GM19025 (cell line): Measurements from ENCODE around the gene CFAP74.

Experiments used
- ATAC-seq: cut with Tn5 transposase; IDR thresholded peaks from one replicate; pipeline ENCODE4 v1.9.1; 2021; ENCODE audit warnings: mild to moderate bottlenecking, low read depth, moderate library complexity; ENCODE audit not compliant: unreplicated experiment

Gene CFAP74

DNA sequence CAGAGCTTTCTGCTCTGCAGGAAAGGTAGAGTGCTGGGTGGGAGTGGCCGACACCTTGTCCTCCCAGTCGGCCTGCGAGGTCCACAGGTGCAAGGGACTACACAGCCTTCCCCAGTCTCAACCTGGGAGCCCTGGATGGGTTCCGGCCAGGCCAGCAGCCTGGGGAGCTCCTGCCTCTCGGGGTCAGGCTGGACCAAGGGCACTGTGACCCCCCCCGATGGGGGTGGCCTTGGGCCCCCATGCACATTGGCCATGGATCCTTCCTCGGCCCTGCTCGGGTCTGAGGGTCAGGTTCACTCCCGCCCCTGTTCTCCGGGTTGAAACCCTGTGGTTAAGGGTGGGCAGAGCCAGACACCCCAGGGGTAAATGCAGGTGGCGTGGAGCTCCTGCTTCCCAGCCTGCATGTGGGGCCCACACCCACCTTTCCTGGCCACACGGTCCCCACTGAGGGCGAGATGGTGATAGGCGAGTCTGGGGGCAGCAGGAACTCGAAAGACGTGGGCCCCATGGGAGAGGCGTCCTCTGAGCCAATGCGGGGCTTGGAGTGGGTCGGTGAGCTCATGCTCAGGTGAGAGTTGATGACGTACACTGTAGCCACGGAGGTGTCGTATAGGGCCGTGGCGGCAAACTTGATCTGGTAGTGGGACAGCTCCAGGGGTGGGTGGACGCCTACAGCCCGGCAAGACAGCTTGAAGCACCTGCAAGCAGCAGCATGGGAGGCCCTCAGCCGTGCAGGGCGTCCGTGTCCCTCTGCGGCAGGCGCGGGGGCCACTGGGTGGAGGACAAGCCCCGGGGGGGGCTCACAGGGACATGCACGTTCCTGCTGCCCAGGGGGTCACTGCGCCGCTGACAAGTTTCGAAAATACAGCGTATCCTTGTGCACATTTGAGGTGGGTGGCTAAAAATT is 73.7 kb downstream of the CFAP74 start:
- ATAC-seq, result no peak

GRCh38 chr1:1929102-1929638 is 74.4 kb downstream of the CFAP74 start:
- no peak for ATAC-seq

DNA sequence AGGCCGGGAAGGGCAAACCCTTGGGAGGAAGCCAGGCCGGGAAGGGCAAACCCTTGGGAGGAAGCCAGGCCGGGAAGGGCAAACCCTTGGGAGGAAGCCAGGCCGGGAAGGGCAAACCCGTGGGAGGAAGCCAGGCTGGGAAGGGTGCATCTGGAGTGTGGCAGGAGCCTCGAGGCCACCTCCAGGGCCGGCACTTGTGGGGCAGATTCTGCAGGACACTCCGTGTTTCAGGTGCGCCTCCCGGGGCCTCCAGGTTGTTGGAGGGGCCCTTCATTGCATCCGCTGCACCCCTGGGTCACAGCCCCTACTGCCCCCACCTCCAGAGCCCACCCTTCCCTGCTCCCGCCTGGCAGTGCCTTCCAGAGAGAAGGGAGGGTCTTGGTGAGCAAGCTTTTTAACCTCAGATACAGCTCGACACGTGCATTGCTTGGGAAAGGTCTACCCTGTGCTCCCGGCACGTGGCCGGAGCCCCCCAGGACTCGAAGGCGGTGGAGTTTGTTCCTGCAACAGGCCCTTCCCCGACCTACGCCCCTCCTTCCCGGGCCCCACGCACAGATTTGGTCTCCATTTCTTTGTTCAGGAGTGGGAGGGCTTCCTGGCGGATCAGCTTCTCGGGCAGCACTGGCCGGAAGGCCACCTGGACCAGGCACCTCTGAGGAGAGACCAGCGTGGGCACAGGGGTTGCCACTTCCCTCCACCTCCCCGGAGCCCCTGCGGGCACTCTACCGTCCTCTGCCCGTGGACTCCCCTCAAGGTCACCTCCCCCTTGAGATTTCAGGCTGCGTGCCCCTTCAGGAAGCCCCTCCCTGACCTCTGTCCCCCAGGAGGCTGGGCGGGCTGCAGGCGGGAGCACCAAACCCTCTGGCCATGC is 75.1 kb downstream of the CFAP74 start:
- no peak for ATAC-seq

GRCh38 chr1:1927751-1928150 is 75.8 kb downstream of the CFAP74 start:
- ATAC-seq, result no peak

DNA sequence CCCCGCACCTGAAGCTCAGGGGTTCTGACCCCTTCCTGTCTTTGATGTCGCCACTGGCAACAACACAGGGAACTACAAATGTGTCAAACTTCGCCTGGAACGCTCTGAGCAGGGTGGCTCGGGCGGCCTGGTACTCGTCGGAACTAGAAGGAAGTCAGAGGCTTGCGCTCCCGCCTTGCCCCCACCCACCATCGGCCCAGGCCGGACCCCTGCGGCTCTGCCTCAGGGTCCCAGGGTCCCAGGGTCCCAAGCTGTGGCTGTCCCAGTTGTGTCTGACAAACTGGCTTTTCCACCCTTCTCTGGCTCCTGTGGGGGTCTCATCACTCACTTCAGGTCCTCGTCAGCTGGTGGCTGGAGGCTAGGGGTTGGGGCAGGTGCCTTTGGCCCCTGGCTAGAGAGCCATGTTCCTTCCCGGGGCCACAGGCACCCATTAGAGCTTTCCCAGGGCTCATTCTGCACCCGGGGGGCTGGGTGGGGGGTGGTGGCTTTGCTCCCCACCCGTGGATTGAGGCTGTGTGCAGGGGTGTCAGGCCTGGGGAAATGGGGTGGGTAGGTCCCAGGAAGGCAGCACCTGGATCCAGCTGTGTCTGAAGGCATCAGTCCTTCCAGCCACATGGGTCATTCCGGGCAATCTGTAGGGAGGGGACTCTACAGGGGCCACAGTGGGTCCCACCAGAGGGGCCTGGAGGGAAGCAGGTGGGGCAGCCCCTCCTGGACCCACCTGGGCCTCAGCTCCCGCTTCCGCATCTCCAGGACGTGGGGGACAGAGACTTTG is 76.5 kb downstream of the CFAP74 start:
- ATAC-seq, result no peak

- ATAC-seq, result no peak
These were observed 77.2 kb downstream of the CFAP74 start for GRCh38 chr1:1926346-1926811.

DNA sequence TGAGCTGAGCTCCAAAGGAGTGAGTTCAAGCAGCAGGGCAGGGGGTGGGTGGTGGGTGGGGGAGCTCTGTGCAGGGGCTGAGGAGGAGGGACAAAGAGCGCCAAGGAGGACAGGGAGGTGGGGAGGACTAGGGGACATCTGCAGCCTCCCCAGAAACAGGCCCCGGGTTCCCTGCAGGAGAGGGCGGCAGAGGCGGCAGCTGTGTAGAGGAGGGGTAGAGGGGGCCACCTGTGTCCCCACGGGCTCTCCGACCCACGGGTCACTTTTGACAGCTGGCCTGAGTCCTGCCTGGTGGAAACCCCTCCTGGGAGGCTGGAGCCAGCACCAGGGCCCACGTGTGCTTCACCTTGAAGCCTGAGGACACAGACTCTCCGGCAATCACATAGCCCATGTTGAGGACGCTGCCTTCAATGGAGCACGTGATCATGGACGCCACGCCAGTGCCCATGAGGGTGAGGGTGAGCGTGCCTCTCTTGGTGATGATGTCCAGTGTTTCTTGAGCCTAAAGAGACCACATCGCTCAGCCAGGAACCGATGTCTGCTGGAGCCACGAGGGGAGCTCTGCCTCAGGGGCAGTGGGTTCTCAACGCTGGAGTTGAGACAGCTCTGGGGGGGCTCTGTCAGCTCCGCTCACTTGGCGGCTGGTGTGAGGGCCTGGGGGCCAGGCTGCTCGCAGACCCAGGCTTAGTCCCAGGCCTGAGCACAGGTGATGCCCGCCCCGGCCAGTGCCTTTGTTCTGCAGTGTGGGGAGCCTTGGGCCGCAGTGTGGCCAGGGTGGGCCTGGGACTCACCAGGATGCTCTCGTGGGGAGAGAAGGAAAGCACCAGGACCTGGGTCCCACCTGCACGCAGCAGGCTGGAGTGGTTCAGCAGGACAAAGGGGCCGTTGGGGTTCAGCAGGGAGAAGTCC is 77.9 kb downstream of the CFAP74 start:
- no peak for ATAC-seq

- no peak for ATAC-seq
These were observed 78.7 kb downstream of the CFAP74 start for GRCh38 chr1:1924849-1925248.

GRCh38 chr1:1924386-1924785 is 79.2 kb downstream of the CFAP74 start:
- ATAC-seq, result no peak

DNA sequence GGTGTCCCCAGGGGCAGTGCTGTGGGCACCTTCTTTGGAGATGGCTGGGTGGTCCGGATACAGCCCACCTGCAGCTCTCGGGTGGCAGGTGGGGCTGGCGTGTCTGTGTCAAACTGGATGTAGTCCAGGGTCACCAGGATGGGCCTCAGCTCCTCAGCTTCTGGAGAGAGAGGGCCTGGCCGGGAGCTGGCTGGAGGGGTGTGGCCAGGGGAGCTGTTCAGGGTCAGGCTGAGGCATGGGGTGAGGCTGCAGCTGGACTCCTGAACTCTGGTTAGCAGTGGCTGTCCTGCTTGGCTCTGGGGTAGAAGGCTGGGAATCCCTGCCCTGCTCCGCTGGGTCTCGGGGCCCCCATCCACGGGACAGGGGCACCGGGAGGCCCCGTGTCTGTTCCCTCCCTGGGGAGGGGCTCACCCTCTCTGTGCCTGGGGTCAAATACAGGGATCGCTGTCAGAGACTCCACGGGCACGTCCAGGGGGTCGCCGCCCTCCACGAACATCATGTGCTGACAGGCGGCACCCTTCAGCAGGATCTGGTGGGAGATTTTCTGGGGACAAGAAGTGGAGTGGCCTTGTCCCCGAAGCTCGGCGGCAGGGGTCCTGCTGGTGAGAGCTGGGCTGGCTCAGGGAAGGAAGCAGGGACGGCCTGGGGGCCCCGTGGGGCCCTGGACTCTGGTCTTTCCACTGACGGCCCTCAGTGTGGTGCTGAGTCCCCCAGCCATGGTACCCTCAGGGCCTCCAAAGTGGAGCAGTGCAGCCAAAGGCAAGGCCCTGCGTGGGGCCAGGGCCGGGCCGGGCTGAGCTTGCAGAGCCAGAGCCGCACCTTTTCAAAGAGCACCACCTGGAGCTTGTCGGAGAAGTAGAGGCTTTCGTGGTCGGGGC is 80.4 kb downstream of the CFAP74 start:
- no peak for ATAC-seq

DNA sequence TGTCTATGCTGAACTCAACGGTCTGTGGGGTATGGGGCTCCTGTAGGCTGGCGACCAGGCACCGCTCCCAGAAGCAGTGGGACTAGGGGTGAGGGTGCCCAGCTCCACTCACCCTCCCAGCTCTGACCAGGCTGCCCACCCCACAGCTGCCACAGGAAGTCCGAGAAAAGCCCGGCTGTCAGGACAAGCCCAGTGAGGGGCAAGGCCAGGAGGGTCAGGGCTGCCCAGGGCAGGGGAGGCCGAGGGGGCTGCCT is 81.0 kb downstream of the CFAP74 start:
- no peak for ATAC-seq

DNA sequence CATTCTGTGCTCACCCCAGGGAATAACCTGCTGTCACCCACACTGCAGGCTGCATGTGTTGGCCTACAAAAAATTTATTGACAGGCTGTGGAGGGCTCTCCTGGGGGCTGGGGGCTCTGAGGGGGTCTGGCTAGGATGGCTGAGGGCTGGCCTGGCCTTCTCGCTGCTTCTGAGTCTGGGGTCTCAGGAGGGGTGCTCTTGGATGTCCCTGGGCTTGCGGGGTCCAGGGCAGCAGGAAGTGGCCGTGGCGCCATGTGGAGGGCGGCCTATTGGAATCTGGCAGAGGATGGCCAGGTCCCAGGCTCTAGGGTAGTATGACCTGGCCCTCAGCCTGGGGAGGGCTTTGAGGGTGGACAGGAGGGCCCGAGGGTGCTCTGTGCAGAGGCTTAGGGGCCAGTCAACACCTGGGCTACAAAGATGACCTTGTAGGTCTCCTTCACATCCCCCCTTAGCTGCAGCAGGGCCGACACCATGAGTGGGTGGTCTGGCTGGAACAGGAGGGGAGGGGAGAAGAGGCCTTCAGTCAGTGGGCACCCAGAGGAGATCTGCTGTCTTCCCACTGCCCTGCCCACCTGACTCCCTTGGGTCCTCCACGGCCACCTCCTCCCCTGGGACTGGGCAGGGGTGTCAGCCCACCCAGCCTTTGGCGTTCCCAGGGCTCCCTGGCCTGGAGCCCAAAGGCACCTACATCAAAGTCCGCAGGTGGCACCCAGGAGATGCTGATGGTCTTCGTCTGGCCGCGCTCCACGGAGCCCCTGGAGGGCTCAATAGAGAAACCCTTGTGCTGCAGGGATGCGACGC is 81.5 kb downstream of the CFAP74 start:
- no peak for ATAC-seq

DNA sequence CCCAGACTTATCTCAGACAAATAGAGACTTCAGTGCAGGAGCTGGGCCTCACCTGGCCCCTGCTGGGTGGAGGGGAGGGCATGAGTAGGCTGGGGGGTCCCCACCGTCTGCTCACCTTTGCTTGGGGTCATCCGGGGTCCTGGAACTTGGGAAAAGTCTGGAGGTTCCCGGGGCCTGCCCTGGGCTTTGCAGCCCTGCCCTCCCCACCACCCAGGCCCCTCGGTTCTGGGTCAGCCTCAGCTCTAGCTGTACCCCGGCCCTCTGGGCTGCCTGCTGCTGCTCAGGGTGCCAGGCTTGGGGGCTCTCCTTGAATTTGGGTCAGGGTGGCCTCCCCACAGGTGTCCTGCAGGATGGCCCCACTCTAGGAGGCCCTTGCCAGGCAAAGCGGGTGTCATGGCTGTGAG is 82.1 kb downstream of the CFAP74 start:
- ATAC-seq, result no peak

GRCh38 chr1:1920608-1921458 is 82.8 kb downstream of the CFAP74 start:
- ATAC-seq, result no peak

DNA sequence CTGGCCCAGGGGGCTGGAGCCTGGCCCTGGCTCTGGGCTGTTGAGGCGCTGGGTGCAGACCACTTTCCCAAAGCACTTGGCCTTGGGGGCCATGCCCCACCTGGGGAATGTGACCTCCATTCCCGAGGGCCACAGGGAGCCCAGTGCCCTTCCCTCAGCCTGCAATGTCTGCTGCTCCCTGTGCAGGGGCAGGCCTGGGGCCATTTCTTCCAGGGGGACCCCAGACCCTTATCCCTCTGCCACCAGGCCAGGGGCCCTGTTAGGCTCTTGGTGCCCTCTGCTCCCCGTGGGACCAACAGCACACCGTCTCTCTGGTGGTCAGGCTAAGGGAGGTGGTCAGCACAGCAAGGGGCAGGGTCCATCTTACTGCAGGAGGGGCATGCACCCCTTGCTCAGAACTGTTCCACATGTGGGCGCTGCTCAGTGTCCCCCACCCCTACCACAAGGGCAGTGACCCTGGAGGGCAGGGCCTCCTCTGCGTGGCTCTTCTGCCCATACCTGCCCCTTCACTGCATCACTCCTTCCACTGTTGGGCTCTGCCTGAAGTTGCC is 83.5 kb downstream of the CFAP74 start:
- ATAC-seq, result no peak

DNA sequence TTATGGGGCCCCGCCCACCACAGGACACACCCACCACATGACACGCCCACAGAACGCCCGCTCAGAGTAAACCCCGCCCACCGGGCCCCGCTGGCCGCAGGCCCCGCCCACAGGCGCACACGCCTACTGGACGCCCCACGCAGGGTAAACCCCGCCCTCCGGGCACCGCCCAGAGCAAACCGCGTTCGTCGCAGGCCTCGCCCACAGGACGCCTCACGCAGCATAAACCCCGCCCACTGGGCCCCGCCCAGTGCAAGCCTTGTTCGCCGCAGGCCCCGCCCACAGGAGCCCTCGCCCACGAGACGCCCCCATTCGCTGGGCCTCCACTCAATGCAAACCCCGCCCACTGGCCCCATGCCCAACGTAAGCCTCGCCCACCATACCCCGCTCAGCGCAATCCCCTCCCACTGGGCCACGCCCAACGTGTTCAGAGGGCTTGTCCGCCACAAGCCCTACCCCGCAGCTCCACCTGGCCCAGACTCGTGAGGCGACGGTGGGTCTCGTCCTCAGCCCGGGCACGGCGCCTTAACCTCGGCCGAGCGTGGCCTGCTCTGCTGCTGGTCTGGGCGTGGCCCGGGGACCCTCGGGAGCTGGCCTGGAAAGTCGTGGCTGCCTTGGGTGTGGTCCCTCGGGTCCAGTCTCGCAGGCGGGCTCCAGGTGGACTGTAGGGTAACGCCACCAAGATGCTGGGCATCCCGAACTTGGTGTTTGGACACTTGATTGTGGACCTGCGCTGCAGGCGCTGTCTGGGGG is 84.1 kb downstream of the CFAP74 start:
- ATAC-seq, result peak; percentile 72
